Adrenal gland (tissue), 19 donors: ENCODE results near the gene MSL2. TPM values are rescaled to one million over a fixed set of nuclear protein-coding genes. Genes with fewer than 3 reads are reported as not detected.

Source experiments
- DNase-seq, 7 donors: peaks; one replicate each; pipeline ENCODE4 v3.0.0-alpha.2; 2019 to 2020
- H3K27ac ChIP-seq, 5 donors: fragments of 200-600 bp; sonication (generic) in 4 of 5; 1 replicate in 3 of 5; 2 replicates in 2 of 5; pipeline versions ENCODE4 v1.5.1 to v1.8.0; 2016 to 2020; ENCODE audit warnings: mild to moderate bottlenecking in 1 of 5
- H3K27me3 ChIP-seq: fragments of 200-600 bp; 2 replicates; pipeline ENCODE4 v1.8.0; 2021
- H3K36me3 ChIP-seq, 2 donors: fragments of 200-600 bp; replicated peaks in 1 of 2; 1 replicate in 1 of 2; 2 replicates in 1 of 2; pipeline versions ENCODE4 v1.5.1 to v1.8.0; 2018 to 2022
- H3K4me1 ChIP-seq, 2 donors: fragments of 200-600 bp; replicated peaks in 1 of 2; 1 replicate in 1 of 2; 2 replicates in 1 of 2; pipeline versions ENCODE4 v1.5.1 to v1.8.0; 2018 to 2021
- H3K4me3 ChIP-seq, 4 donors: fragments of 200-600 bp; sonication (generic) in 3 of 4; one replicate each; pipeline ENCODE4 v1.5.1; 2016 to 2018
- H3K9me3 ChIP-seq, 3 donors: fragments of 200-600 bp; sonication (generic) in 1 of 3; replicated peaks in 1 of 3; 1 replicate in 2 of 3; 2 replicates in 1 of 3; pipeline versions ENCODE4 v1.5.1 to v1.8.0; 2016 to 2021
- CTCF ChIP-seq, 6 experiments: fragments of 450-650 bp in 4 of 6; fragments of 200-600 bp in 2 of 6; sonication (generic) in 1 of 6; IDR thresholded peaks; 1 replicate in 5 of 6; 2 replicates in 1 of 6; pipeline versions ENCODE4 v1.5.1 to v1.8.0; 2016 to 2021; ENCODE audit warnings: antibody characterized with exemption in 6 of 6, mild to moderate bottlenecking in 2 of 6, moderate library complexity in 1 of 6
- POLR2A ChIP-seq, 2 donors: fragments of 450-650 bp; IDR thresholded peaks; one replicate each; pipeline ENCODE4 v1.6.1; 2017; ENCODE audit warnings: antibody characterized with exemption in 2 of 2, mild to moderate bottlenecking in 2 of 2, moderate library complexity in 1 of 2
- WGBS, 4 donors: extraction: QIAGEN DNeasy Blood & Tissue Kit in 2 of 4; methylation state at CpG; one replicate each; pipeline versions ENCODE4 v1.1.5 to v1.1.7; 2013 to 2017; 5-methylcytosine and 5-hydroxymethylcytosine counted together
- intact Hi-C, 2 donors: fragments of 100-400 bp; cut with DNase I; formaldehyde crosslinking; loops; one replicate each; pipeline versions ENCODE4 v1.14.1 to v1.15.0; 2022 to 2023
- long read RNA-seq, 10 donors: library from polyadenylated mRNA in 3 of 10; unstranded in 2 of 10; stranded (forward) in 1 of 10; transcript quantifications; one replicate each; pipeline ENCODE4 v2.0.0 and lab custom pipeline, GENCODE V29; 2021 to 2026
- polyA plus RNA-seq, 3 donors: library from polyadenylated mRNA; stranded (reverse); fragments of 200-250 nt in 2 of 3; fragments of 350-450 nt in 1 of 3; fragmentation: Illumina TruSeq in 1 of 3; extraction: RNeasy Lipid Tissue Mini Kit (QIAGEN cat#74804) in 1 of 3; gene quantifications; one replicate each; pipeline ENCODE4 v1.2.3, GENCODE V29; 2013 to 2014
- total RNA-seq, 9 donors: library from RNA; depleted of rRNA in 4 of 9; stranded (reverse); fragments of >200 nt in 4 of 9; fragments of 120-200 nt in 1 of 9; fragmentation: NEBNext Ultra II Directional in 1 of 9; extraction: Animal tissue kit (Norgen Biotek cat#: 25700) in 1 of 9; gene quantifications; one replicate each; pipeline versions ENCODE4 v1.1.0 to v1.2.4, GENCODE V29; 2013 to 2023
- donor health status: healthy with polysubstance abuse.
- donor health status: Bipolar disorder and iron deficiency.
- donor health status: DM: yes; HTN: yes; CAD: no.
- donor health status: DM: no; HTN: no; CAD: no.
- donor health status: DM: no; HTN: no; CAD: no.
- donor health status: DM: yes; HTN: yes; CAD: no.

MSL2 gene
- 10 to 100 TPM; 14.5 to 36.0 (median 26.4) TPM for total RNA-seq
- 10 to 100 TPM in 1 of 3 donors, 1 to 10 TPM in 2; 4.0 to 18.7 (median 6.0) TPM for polyA plus RNA-seq
- long read RNA-seq, donor 1, full-length matches to known transcripts = 6 of 6 reads
- long read RNA-seq, donor 1, partial matches to known transcripts = 0 of 6 reads
- long read RNA-seq, donor 1, other reads (novel, unspliced or antisense) = 0 of 6 reads
- long read RNA-seq, donor 2, partial matches to known transcripts = 0 of 1 reads
- long read RNA-seq, donor 2, other reads (novel, unspliced or antisense) = 0 of 1 reads
- long read RNA-seq, donor 3 = 0 reads
- long read RNA-seq, donor 4 = 0 reads
- long read RNA-seq, donor 5, full-length matches to known transcripts = 7 of 9 reads
- long read RNA-seq, donor 5, partial matches to known transcripts = 0 of 9 reads
- long read RNA-seq, donor 5, other reads (novel, unspliced or antisense) = 2 of 9 reads
- long read RNA-seq, donor 6 = 0 reads
- long read RNA-seq, donor 7, full-length matches to known transcripts = 3 of 3 reads
- long read RNA-seq, donor 7, partial matches to known transcripts = 0 of 3 reads
- long read RNA-seq, donor 7, other reads (novel, unspliced or antisense) = 0 of 3 reads
- long read RNA-seq, donor 8, full-length matches to known transcripts = 4 of 4 reads
- long read RNA-seq, donor 8, partial matches to known transcripts = 0 of 4 reads
- long read RNA-seq, donor 8, other reads (novel, unspliced or antisense) = 0 of 4 reads
- long read RNA-seq, donor 9, full-length matches to known transcripts = 1 of 1 reads
- long read RNA-seq, donor 9, partial matches to known transcripts = 0 of 1 reads
- long read RNA-seq, donor 9, other reads (novel, unspliced or antisense) = 0 of 1 reads
- long read RNA-seq, donor 10, full-length matches to known transcripts = 1 of 1 reads
- long read RNA-seq, donor 10, partial matches to known transcripts = 0 of 1 reads
- long read RNA-seq, donor 10, other reads (novel, unspliced or antisense) = 0 of 1 reads

DNA sequence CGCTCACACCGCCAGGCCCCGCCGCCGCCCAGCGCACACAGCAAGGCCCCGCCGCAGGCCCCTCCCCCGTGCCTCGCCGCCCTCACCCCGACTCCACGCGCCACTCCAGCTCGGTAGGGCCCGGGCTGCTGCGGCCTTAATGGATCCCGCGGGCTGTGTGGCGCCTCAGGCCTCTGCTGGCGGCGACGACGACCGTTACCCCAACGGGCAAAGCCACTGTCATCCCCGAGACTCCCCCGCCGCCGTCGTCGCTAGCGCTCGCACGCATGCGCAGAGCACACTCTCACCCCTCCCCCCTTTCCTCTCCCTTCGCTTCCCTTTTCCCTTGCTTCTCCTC is at the start of gene MSL2:
MSL2 (minus strand) TSS at position 272 of the 337 bp plus-strand sequence. CDS start 1,222 bp downstream, outside the sequence.
- TF ChIP-seq POLR2A (IDR thresholded peaks at IDR 0.05) (peak; percentile 49 to 51), CTCF (IDR thresholded peaks at IDR 0.05) (no peak)
- Histone ChIP-seq H3K4me3 (peak within 1 kb of the TSS; percentile 25 to 81 (median 68)), H3K27me3 (no peaks in the 10 kb centered on the region), H3K27ac (peak within 1 kb of the TSS; percentile 98 to 100 (median 100)), H3K9me3 (no peaks in the 10 kb centered on the region), H3K4me1 (peaks cover 30 to 35% of the 10 kb centered on the region in 2 donors), H3K36me3 (no peaks in the 10 kb centered on the region)
- 0 to 1% (median 0%) methylated on average over 15 to 37 of the region's 37 CpGs for WGBS, 4 donors
- peak in 1 of 7 donors; percentile 82 for DNase-seq
- intact Hi-C loops = loop anchor here in 1 of 2 donors (5.0 to 10.0 kb wide), 2 partner anchors 51 to 111 kb away; no protein-coding TSS in a partner anchor

GRCh38 chr3:136245691-136246090 is 49.6 kb upstream of the MSL2 start:
- Histone ChIP-seq H3K27me3 (no peaks in the 10 kb centered on the region), H3K27ac (no peak overlapping the region), H3K9me3 (no peaks in the 10 kb centered on the region), H3K4me1 (no peaks in the 10 kb centered on the region), H3K36me3 (no peaks in the 10 kb centered on the region), H3K4me3 (no peak overlapping the region)
- no peak for DNase-seq
- TF ChIP-seq POLR2A (IDR thresholded peaks at IDR 0.05) (no peak), CTCF (IDR thresholded peaks at IDR 0.05) (no peak)
- intact Hi-C loops = loop anchor here in 1 of 2 donors (5.0 kb wide), 2 partner anchors 48 to 163 kb away; partner anchors contain the start of gene MSL2
- 66 to 74% (median 70%) methylated on average over 3 of the region's 3 CpGs for WGBS, 4 donors

DNA sequence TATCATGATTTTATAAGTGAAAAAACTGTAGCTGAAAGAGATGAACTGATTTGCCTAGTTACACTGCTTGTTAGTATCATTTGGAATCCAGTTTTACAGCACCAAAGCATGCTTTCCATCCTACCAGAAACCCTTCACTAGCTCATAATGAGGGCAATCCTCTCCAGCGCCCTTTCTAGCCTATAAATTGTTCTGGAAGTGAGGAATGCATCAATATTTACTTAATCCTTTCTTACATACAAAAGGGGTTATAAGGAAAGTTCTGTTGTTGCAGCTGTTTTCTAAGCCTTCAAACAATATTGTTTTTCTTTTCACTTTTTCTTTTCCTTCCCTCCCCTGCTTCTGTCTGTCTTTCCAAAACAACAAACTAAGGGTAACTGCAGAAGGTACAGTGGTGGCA is 43.0 kb upstream of the MSL2 start:
- no peaks in the 10 kb centered on the region for H3K9me3 ChIP-seq
- WGBS, 4 donors = 42 to 67% (median 55%) methylated on average over 1 of the region's 1 CpG
- no peak for DNase-seq
- H3K27ac ChIP-seq = no peak overlapping the region
- H3K27me3 ChIP-seq = no peaks in the 10 kb centered on the region
- intact Hi-C loops = no loop called here
- no peaks in the 10 kb centered on the region for H3K4me1 ChIP-seq
- no peaks in the 10 kb centered on the region for H3K36me3 ChIP-seq
- H3K4me3 ChIP-seq = no peak overlapping the region
- TF ChIP-seq POLR2A (IDR thresholded peaks at IDR 0.05) (no peak), CTCF (IDR thresholded peaks at IDR 0.05) (no peak)
